NCI-H1417 (cell line): ENCODE data around the gene EFCAB5.
"Not testable (repeated sequence)": the region's sequence is repeated elsewhere in the genome, so short reads cannot be mapped to it uniquely, and the experiment has no call there.

Experiments used
- DNase-seq, 3 experiments: peaks; one replicate each; lab custom pipeline; 2025; lab: John Stamatoyannopoulos, UW

The EFCAB5 gene

GRCh38 chr17:30095507-30096244 is 154.2 kb downstream of the EFCAB5 start:
- DNase-seq: peak; percentile 19 to 58 (median 26)

- no peak for DNase-seq
Observed at GRCh38 chr17:30101686-30102390, 160.4 kb downstream of the EFCAB5 start.

- peak in 1 of 3 experiments; percentile 40 for DNase-seq
Observed at GRCh38 chr17:30103921-30104320, 162.5 kb downstream of the EFCAB5 start.

- peak; percentile 84 to 99 (median 91) for DNase-seq
Observed at GRCh38 chr17:30104575-30105339, 163.3 kb downstream of the EFCAB5 start.

GRCh38 chr17:30112794-30113193 is 171.4 kb downstream of the EFCAB5 start:
- DNase-seq: no peak

- peak in 1 of 3 experiments; percentile 7 for DNase-seq
Observed at GRCh38 chr17:30113213-30113612, 171.8 kb downstream of the EFCAB5 start.

GRCh38 chr17:30116345-30116660 is 174.9 kb downstream of the EFCAB5 start:
- peak in 1 of 3 experiments; percentile 42 for DNase-seq

GRCh38 chr17:30116661-30117551 is 175.5 kb downstream of the EFCAB5 start, which contains the start of gene NSRP1:
Gene NSRP1 (plus strand): TSS chr17:30116816. CDS start chr17:30116844, 28 bp downstream.
- DNase-seq: peak; percentile 91 to 96 (median 91)

GRCh38 chr17:30117675-30118081 is 176.2 kb downstream of the EFCAB5 start:
- no peak for DNase-seq

GRCh38 chr17:30118635-30119034 is 177.2 kb downstream of the EFCAB5 start:
- DNase-seq: not testable (repeated sequence)

- no peak for DNase-seq
Observed at GRCh38 chr17:30124273-30124796, 182.9 kb downstream of the EFCAB5 start.

GRCh38 chr17:30130121-30130520 is 188.7 kb downstream of the EFCAB5 start:
- no peak for DNase-seq

- no peak for DNase-seq
Observed at GRCh38 chr17:30132615-30133014, 191.2 kb downstream of the EFCAB5 start.

GRCh38 chr17:30133197-30133596 is 191.8 kb downstream of the EFCAB5 start:
- DNase-seq: no peak

GRCh38 chr17:30134551-30134950 is 193.1 kb downstream of the EFCAB5 start:
- no peak for DNase-seq

- DNase-seq: no peak
Observed at GRCh38 chr17:30137158-30137557, 195.7 kb downstream of the EFCAB5 start.

GRCh38 chr17:30147860-30148259 is 206.4 kb downstream of the EFCAB5 start:
- DNase-seq: not testable (repeated sequence)

- DNase-seq: no peak
Observed at GRCh38 chr17:30148376-30148775, 206.9 kb downstream of the EFCAB5 start.

GRCh38 chr17:30151471-30151870 is 210.0 kb downstream of the EFCAB5 start:
- no peak for DNase-seq

- DNase-seq: no peak
Observed at GRCh38 chr17:30153463-30153862, 212.0 kb downstream of the EFCAB5 start.

GRCh38 chr17:30155389-30155788 is 214.0 kb downstream of the EFCAB5 start:
- no peak for DNase-seq
